Chondrocyte (in vitro differentiated cells): ENCODE measurements around the gene FHIT. TPM values are rescaled to one million over a fixed set of nuclear protein-coding genes. Genes with fewer than 3 reads are reported as not detected.

Source experiments
- DNase-seq: peaks from one replicate; pipeline ENCODE4 v3.0.0; 2021; ENCODE audit warnings: mixed read lengths, low spot score
- H3K27ac Mint-ChIP-seq: one replicate; pipeline ENCODE4 v1.8.0; 2021; ENCODE audit warnings: mild to moderate bottlenecking, moderate library complexity, mixed read lengths; ENCODE audit not compliant: unreplicated experiment
- H3K27me3 Mint-ChIP-seq: 2 replicates; pipeline ENCODE4 v1.8.0; 2021; ENCODE audit warnings: low read depth, mixed read lengths
- H3K36me3 Mint-ChIP-seq: 2 replicates; pipeline ENCODE4 v1.8.0; 2021; ENCODE audit warnings: low read depth, mixed read lengths
- H3K4me1 Mint-ChIP-seq: 2 replicates; pipeline ENCODE4 v1.8.0; 2021; ENCODE audit warnings: low read depth, mild to moderate bottlenecking, mixed read lengths
- H3K4me3 Mint-ChIP-seq: one replicate; pipeline ENCODE4 v1.8.0; 2021; ENCODE audit warnings: mild to moderate bottlenecking, moderate library complexity, mixed read lengths; ENCODE audit not compliant: unreplicated experiment
- H3K9me3 Mint-ChIP-seq: 2 replicates; pipeline ENCODE4 v1.8.0; 2021; ENCODE audit warnings: low read depth, mixed read lengths
- total RNA-seq: library from RNA; stranded (reverse); gene quantifications from 3 replicates; pipeline ENCODE4 v1.2.1, GENCODE V29; 2021
- TF ChIP-seq, protein P1 (sequence below): fragments of 200-600 bp; sonication (generic); IDR thresholded peaks from 2 replicates; pipeline ENCODE4 v1.5.0; 2021; ENCODE audit warnings: antibody characterized with exemption, mild to moderate bottlenecking, moderate library complexity

The FHIT gene
- total RNA-seq, 1 donor from 2014 or later, result 3.8 TPM

DNA sequence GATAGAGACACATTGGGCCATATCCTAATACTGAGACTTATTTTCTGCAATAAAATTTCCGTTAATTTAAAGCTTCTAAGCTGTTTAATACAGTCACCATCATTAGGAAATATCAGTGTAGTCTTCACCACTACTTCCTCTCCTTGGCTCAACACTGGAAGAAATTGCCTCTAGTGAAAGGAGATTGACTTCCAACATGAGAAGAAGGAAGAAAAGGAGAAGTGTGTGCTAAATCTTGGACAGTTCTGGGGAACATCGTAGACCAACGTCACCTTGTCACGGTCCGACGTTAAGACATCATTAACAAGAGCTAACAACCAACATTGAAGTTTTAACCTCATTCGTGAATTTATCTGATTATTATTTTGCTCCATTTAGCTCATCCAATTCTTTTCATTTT lies 1214.4 kb downstream of the FHIT start:
- Mint-ChIP-seq H3K4me3 (no peak overlapping the region), H3K36me3 (no peaks in the 10 kb centered on the region), H3K27me3 (no peaks in the 10 kb centered on the region), H3K4me1 (no peaks in the 10 kb centered on the region), H3K9me3 (peaks cover 6% of the 10 kb centered on the region), H3K27ac (no peak overlapping the region)
- TF ChIP-seq, protein P1, sequence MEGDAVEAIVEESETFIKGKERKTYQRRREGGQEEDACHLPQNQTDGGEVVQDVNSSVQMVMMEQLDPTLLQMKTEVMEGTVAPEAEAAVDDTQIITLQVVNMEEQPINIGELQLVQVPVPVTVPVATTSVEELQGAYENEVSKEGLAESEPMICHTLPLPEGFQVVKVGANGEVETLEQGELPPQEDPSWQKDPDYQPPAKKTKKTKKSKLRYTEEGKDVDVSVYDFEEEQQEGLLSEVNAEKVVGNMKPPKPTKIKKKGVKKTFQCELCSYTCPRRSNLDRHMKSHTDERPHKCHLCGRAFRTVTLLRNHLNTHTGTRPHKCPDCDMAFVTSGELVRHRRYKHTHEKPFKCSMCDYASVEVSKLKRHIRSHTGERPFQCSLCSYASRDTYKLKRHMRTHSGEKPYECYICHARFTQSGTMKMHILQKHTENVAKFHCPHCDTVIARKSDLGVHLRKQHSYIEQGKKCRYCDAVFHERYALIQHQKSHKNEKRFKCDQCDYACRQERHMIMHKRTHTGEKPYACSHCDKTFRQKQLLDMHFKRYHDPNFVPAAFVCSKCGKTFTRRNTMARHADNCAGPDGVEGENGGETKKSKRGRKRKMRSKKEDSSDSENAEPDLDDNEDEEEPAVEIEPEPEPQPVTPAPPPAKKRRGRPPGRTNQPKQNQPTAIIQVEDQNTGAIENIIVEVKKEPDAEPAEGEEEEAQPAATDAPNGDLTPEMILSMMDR, result no peak
- no peak for DNase-seq

DNA sequence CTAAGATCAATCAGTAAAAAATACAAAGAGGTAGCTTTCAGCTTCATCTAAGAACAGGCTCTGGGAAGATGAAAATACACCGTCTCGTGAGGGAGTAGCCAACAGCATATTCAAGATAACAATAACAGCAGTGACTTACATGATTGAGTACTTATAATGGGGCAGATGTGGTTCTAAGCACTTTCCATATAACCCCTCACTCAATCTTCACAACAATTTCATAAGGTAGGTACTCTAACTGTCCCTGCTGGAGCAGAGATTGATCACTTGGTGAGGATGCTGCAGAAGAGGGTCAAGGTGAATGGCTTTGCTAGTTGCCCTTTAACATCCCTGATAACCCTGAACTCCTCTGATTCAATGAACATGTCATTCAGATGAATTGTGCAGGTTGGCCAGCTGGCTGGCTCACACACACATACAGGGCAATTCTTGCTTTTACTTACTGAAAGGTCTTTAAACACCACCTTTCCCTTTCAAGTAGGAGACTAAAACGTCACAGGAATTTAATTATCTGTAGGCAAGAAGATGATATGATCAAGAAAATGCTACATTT lies 1217.3 kb downstream of the FHIT start:
- TF ChIP-seq, protein P1, result no peak
- H3K4me1 Mint-ChIP-seq, result no peaks in the 10 kb centered on the region
- H3K36me3 Mint-ChIP-seq, result no peaks in the 10 kb centered on the region
- H3K27ac Mint-ChIP-seq, result no peak overlapping the region
- no peak overlapping the region for H3K4me3 Mint-ChIP-seq
- peaks cover 6% of the 10 kb centered on the region for H3K9me3 Mint-ChIP-seq
- H3K27me3 Mint-ChIP-seq, result no peaks in the 10 kb centered on the region
- no peak for DNase-seq

DNA sequence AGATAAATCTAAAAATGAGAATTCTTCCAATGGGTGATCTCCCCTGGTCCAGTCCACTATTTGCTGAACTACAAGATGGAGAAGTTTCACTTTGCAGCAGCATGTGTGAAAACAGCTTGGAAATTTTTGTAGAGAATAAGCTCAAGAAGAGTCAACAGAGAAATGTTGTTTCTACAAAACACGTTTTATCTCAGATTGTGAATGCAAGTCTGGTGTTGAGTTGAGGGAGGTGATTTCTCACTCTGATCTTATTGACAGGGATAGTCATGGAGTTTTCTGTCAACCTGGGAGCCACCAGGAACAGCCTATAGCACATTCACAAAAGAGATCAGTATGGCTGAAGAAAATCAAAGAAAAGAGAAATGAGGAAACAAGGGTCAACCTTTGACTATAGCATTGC lies 1220.3 kb downstream of the FHIT start:
- TF ChIP-seq, protein P1, result no peak
- Mint-ChIP-seq H3K9me3 (peaks cover 3% of the 10 kb centered on the region), H3K4me3 (no peak overlapping the region)

DNA sequence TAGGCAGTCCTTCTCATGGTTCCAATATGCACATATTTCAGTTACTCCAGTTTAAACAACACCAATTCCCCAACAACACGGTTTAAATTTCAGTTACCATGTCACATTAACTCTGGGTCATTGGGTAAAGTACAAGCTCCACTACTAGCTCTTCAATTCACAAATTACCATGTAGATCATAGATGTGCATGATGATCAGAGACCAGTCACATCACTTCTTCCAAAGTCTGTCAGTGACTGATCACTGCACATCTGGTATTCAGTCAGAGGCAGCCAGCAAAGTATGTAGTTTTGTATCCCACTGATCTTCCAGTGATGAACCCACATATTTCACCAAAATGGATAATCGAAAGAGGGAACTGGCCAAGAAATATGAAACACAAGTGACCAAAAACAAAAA lies 1223.0 kb downstream of the FHIT start:
- Mint-ChIP-seq H3K27ac (no peak overlapping the region), H3K4me3 (no peak overlapping the region), H3K27me3 (no peaks in the 10 kb centered on the region), H3K36me3 (no peaks in the 10 kb centered on the region), H3K4me1 (peaks cover 26% of the 10 kb centered on the region), H3K9me3 (no peaks in the 10 kb centered on the region)
- no peak for DNase-seq
- TF ChIP-seq, protein P1, result no peak

More for the DNA sequence above, 1220.3 kb downstream of the FHIT start:
- H3K36me3 Mint-ChIP-seq, result no peaks in the 10 kb centered on the region
- no peaks in the 10 kb centered on the region for H3K27me3 Mint-ChIP-seq
- H3K27ac Mint-ChIP-seq, result no peak overlapping the region
- no peak for DNase-seq
- H3K4me1 Mint-ChIP-seq, result peaks cover 5% of the 10 kb centered on the region

DNA sequence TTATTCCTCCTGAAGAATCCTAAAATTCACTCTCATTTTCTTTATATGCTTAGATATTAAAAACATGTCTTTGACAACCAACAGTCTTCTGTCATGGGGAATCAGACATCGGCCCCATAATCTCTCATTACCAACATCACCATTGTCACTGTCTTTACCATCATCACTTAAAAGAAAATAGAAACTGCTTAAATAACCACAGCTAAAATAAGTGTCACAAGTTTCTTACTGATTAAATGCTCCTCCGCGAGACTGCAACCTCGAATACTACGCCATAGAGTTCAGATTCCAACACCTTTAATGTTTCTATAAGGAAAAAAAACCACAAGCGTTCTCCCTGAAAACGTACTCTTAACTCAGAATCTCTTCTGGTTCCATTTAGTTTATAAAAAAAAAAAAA lies 1223.9 kb downstream of the FHIT start:
- Mint-ChIP-seq H3K27ac (no peak overlapping the region), H3K9me3 (no peaks in the 10 kb centered on the region), H3K4me3 (no peak overlapping the region), H3K36me3 (no peaks in the 10 kb centered on the region), H3K27me3 (no peaks in the 10 kb centered on the region), H3K4me1 (peaks cover 26% of the 10 kb centered on the region)
- TF ChIP-seq, protein P1, result no peak
- no peak for DNase-seq
